ENCODE measurements around the gene CDON.
A peak's percentile ranks its signal among the peaks of the same experiment; 100 is the strongest.

Gene CDON

DNA sequence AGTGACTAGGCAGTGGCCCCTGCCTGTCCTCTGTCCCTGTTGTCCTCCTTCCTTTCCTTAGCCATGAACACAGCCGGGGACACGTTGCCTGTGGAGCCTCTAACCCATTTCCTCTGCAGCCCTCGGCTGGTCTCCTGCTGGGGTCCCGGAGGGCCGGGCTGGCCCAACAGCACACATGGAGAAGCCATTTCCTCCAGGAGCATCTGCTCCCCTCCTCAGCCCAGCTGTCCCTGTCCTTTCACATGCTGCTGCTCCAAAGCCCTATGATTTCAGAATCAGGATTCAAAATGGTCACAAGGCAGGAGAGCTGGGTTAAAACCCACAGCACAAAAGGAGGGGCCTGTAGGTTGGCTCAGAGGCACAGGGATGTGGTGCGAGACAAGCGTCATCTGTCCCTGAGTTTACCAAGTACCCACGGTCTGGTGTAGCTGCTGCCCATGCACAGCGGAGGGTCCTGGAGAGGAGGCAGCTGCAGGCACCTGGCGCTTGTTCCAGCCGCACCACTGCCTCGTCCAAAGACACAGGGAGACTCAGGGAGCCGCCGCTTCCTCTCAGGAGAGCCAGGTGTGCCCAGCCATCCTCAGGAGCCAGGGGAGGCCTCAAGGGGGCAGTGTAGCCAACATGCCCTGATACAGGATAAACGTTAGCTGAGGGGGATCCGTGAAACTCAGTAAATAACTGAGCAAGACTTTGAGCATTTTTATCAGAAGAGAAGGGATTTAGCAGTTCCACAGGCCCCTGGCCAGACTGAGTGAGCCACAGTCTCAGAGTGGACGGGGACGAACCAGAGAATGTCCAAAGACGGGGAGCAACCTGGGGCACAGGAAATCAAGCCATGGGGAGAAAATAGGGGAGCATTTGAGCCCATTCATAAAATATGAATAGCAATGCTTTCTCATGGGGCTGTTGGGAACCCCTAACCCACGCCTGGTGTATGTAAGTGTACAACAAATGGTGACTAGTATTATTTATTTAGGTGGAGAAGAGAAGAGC lies 120.8 kb downstream of the CDON start:
- peak; percentile 49 for DNase-seq

DNA sequence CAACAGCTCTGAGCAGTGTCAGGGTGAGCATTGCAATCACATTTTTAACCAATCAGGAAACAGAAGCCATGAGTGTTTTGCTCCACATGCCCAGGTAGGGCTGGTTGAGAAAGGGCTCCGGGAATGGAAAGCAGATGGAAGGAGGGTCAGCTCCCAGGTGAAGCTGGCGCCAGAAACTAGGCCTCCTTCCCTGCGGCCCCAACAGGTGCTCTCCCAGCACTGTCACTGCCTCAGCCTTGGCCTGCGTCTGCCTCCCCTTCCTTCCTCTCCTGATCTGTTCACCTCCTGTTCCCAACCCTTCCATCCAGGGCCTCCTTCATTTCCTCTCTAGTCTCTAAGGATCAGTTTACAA lies 121.4 kb downstream of the CDON start:
- no peak for DNase-seq

- no peak for DNase-seq
Observed at GRCh38 chr11:125940145-125940544, 122.5 kb downstream of the CDON start.

DNA sequence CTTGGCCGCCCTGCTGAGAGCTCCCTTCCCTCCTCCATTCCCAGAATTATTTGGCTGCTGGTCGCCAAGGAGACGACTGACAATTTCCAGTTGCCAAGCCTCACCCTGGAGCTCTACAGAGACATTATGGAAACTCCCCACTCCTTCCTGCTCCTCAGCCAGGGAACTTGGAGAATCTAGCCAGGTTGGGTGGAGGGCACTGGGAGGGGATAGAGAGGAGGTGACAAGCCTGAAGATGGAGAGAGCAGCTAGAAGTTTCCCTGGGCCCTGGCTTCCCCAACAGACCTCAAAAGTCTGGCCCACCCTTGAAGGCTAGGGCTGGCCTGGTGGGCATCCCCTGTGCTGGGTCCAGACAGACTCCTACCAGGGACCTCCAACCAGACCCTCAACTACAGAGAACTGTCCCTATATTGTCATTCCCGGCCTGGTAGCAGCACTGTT lies 123.6 kb downstream of the CDON start:
- no peak for DNase-seq

DNA sequence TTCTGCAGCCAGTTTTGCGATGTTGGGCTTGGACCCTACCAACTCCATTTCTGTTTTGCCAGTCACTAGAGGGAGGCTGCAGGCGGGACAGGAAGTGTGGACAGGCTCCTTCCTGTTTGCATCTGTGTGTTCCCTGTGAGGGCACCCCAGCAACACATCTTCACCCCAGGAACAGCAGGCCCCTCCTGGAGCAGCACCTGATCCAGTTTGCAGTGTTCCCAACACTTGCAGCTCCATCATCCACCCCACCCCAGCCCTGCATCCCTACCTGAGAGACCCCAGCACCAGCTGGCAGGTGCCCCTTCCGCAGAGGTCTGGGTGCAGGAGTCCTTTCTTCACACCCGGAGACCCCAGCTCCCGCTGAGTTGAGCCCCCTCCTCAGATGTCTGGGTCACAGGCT lies 124.2 kb downstream of the CDON start:
- DNase-seq = peak; percentile 8

DNA sequence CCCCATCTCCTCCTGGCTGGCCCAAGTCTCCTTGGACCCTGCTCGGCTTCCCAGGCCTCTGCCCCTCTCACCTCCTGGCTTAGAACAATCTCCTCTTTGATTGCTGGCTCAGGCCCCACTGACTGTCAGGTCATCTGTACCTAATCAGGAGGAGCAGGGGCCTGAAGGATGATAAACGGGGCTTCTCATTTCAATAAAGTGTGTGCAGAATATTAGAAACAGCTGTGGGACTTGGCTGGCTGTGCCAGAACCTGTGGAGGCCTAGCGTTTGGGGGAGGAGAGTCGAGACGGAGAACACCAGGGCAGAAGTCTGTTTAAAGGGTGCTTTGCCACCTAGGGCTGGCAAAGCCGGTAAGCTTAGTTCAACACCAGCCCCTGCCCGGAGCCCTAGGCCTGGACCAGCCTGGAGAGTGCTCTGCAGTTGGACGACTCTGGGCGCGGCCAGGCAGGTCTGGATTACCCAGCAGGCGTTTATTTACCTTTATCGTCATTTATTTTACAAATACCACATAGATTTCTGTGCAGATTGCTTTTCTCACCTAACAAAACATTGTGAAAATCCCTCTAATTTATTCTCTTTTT lies 127.0 kb downstream of the CDON start:
- DNase-seq = no peak

DNA sequence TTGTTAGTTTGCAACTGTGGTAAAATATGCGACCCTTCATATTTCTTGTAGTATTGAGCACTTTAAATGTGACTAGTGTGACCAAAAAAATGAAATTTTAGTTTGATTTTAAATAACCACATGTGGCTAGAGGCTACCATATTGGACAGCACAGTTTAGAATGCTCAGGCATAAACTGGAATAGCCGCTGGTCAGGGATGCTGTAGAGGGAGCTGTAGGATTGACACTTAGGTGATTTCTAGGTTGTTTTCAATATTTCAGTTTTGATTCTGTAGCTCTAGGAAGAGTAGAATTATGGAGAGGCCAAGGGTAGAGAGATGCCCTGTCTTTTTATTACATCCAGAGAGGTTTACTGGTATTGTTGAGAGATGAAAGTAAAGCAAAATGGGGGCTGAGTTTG lies 127.6 kb downstream of the CDON start:
- no peak for DNase-seq

GRCh38 chr11:125934473-125934872 lies 128.2 kb downstream of the CDON start:
- DNase-seq = no peak

GRCh38 chr11:125933030-125933813 lies 129.4 kb downstream of the CDON start:
- peak; percentile 12 for DNase-seq

DNA sequence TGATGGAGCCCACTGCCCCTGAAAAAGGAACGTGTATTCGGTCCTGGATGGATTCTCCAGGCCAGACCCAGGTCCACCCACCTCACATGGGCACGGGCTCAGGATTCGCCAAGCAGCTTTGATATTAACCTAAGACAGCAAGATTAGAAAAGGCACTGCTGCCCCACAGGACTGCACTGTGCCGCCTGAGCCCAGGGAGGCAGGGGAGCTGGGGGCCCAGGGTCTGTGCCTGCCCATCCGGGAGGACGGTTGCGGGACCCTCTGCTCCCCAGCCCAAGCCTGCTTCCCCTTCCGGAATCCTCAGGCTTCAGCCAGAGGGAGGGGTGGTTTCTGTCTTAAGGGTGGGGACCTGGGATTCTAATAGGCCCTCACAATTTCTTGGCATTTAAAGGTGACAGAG lies 130.4 kb downstream of the CDON start:
- no peak for DNase-seq

DNA sequence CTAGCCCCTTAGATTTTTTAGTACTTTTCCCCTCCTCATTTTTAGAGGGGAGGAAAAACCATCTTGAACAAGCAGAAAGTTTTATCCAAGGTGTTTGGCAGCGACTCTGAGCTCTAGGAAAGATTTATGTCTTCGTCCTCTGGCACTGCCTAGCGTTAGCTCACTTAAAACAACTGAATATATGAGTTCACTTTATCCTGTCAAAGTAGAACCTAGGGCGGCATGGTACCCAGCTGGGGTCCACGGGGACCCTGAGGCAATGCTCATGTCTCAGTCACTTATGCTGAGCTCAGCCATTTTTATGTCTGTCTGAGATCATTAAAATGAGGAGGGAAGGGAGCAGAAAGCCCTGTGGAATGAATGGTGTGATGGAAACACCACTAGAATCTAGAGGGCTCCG lies 131.0 kb downstream of the CDON start:
- DNase-seq = no peak

- no peak for DNase-seq
Observed at GRCh38 chr11:125931116-125931515, 131.6 kb downstream of the CDON start.

GRCh38 chr11:125930076-125930450 lies 132.6 kb downstream of the CDON start:
- no peak for DNase-seq

- peak; percentile 28 for DNase-seq
Observed at GRCh38 chr11:125929445-125930075, 133.1 kb downstream of the CDON start.

DNA sequence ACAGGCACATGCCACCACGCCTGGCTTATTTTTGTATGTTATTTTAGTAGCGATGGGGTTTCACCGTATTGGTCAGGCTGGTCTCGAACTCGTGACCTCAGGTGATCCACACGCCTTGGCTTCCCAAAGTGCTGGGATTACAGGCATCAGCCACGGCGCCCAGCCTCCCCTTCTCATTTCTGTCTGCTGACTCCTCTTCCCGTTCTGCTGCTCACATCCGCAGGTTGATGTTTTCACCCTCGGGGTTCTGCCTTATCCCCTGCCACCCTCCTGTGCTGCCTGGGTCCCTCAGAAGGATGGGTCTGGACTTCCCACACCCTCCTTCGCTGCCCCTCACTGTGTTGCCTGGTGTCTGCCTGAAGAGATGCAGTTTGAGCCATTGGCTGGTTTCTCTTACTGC lies 136.0 kb downstream of the CDON start:
- DNase-seq = no peak

DNA sequence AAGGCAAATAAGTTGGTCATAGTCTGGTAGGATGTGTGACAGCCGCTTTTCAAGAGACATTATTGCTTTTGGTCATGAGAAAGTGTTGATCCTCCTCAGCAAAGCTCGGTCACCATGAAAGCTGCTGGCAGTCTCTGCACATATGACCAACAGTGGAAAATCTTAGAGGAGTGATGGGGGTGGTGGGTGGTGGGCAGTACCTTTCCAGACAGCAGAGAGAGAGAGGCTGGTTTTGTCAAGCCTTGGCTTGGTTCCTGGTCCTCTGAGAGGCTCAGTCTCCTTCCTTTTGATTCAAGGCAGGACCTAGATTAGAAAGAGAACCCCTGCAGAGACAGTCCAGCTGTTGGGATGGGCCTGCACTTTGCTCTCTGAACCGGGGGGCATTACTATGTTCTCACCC lies 136.9 kb downstream of the CDON start:
- DNase-seq = no peak

DNA sequence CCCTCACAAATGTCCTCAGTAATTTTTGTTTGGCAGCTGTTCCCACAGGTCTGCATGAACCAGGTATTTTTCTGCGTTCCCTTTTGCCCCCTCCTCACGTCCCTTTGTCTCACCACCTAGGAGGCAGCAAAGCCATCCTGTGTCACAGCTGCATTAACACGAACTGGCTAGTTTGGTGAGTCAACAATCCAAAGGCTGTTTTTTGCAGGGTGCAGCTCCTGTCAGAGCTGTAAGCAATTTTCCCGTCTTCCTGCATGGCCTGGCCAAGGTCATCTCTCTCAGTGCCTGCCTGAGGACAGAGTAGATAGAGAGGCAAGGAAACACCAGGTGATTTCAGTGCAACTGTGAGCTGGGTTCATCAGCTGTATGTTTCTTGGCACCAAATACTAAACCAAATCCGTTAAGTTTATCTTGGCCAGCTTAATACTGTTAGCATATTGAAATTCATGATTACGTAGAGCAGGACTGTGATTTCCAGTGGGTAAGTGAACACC lies 137.4 kb downstream of the CDON start:
- no peak for DNase-seq

DNA sequence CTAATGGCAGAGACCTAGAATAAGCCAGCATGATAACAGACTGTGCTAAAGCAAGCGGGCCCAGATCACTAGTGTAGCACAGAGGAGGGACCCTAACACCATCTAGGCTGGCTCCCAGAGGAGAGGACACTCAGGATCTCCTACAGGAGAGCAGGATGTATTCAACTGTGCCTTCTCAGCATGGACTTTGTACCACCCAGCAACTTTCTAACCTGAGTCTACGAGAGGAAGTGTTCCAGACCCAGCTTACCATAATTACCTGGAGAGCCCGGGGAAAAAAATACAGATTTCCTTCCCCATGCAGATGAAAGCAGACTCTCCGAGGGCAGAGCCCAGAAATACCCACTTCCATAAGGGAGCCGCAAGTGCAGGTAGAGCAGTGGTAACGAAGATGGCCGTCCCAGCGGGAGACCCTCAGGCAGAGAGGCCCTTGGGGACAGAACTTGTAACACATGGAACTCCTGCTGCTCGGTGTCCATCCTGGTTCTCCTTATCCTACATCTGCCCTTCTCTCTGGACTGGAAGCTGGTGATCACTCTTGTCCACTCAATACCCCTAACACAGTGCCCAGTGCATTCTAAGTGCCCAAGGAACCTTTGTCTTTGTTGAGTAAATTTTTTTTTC lies 138.2 kb downstream of the CDON start:
- no peak for DNase-seq

DNA sequence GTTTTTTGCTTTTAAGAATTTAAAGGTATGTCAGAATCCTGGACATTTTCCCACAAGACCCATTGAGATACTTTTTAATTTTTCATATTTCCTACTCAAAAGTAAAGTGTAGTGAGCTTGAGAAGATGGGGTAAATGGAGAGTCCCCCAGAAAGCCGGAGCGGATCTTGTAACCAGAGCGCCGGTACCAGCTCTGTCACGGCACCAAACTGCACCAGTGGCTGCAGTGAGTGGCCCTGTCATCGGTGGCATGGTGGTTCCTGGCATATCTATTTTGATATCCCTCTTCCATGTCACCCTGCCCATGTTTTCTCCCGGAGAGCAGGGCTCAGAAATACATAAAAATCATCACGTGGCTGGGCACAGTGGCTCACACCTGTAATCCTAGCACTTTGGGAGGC lies 139.0 kb downstream of the CDON start:
- no peak for DNase-seq

DNA sequence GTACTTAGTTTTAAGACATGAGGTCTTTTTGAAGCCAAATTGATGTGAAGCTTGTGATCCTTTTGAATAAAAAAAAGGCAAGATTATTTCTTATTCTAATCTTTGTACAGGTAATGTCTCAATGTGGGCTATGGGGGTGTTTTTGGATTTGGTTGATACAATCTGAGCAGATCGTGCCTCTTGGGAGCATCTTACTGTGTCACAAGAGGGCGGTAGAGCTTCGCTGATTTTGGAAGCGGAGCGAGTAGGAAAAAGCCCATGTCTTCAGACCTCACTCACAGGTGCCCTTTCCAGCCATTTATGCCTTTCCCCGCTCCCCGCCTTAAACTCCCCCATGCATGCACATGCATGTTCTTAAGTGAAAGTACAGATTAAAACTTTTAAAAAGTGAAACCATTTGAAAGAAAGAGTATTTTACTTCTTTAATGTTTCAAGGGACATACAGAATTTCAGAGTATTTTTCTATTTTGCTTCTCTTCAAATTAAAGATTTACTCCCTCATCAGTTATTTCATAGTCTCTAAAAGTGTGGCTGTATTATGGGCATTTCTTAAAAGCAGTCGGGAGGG lies 139.6 kb downstream of the CDON start:
- peak; percentile 85 for DNase-seq

DNA sequence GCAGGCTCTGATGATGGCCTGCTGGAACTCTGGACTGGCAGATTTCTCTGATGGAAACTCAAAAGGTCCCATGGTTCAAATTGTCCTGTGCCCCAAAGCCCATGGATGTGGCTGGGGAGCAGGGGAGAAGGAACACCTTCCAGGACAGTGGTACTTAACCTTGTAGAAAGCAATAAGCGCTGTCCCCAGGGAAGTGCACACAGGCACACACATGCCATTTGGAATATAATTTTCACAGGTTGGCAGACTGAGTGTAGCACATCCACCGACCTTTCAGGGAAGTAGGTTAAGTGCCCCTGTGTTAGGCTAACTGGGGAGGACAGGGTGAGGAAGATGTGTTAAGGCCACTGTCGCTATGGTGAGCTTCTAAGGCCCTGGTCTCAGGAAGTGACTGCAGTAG lies 140.5 kb downstream of the CDON start:
- no peak for DNase-seq

DNA sequence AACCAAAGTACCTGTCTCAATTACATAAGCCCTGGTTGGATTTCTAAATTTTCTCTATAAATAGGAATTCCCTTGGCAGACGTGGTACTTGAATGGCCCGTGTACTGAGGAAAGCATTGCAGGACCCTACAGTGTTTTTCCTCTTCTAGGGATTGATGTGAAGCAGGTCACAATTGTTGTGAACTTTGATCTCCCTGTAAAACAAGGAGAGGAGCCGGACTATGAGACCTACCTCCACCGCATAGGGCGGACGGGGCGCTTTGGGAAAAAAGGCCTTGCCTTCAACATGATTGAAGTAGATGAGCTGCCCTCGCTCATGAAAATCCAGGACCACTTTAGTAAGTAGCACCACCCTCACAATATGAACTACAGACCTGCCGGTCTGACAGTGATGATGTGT lies 141.6 kb downstream of the CDON start:
- no peak for DNase-seq
